ENCODE results near the gene ODAD2.

- TF ChIP-seq CTCF (IDR thresholded peaks at IDR 0.05) (no peak), POLR2A (IDR thresholded peaks at IDR 0.05) (no peak)
These were observed 224.0 kb downstream of the ODAD2 start for GRCh38 chr10:27774831-27775230.

Data from heart left ventricle (tissue), 13 donors.